NCI-H510A (cell line): ENCODE data around the gene GPSM1.
A peak's percentile ranks its signal among the peaks of the same experiment; 100 is the strongest.

ENCODE experiments used
- DNase-seq: peaks from one replicate; lab custom pipeline; 2025; lab: John Stamatoyannopoulos, UW

GPSM1 gene

GRCh38 chr9:136361754-136362449, 34.6 kb downstream of the GPSM1 start:
- no peak for DNase-seq

- no peak for DNase-seq
These were observed 35.1 kb downstream of the GPSM1 start for GRCh38 chr9:136362450-136362784.

- DNase-seq: peak; percentile 84
These were observed 36.0 kb downstream of the GPSM1 start, which contains the start of gene DNLZ for GRCh38 chr9:136363106-136363948. Gene DNLZ, minus strand, starts transcription at chr9:136363744. Its CDS starts 30 bp downstream, at chr9:136363714.

- DNase-seq: no peak
These were observed 36.8 kb downstream of the GPSM1 start for GRCh38 chr9:136363949-136364748.

- no peak for DNase-seq
These were observed 37.8 kb downstream of the GPSM1 start for GRCh38 chr9:136364942-136365774.

- DNase-seq: no peak
These were observed 38.5 kb downstream of the GPSM1 start for GRCh38 chr9:136365775-136366222.

GRCh38 chr9:136366826-136367225, 39.5 kb downstream of the GPSM1 start:
- no peak for DNase-seq

- DNase-seq: no peak
These were observed 40.2 kb downstream of the GPSM1 start for GRCh38 chr9:136367296-136368145.

- DNase-seq: no peak
These were observed 40.9 kb downstream of the GPSM1 start for GRCh38 chr9:136368190-136368589.

- DNase-seq: no peak
These were observed 42.7 kb downstream of the GPSM1 start for GRCh38 chr9:136370037-136370436.

- DNase-seq: no peak
These were observed 43.6 kb downstream of the GPSM1 start for GRCh38 chr9:136370687-136371532.

- DNase-seq: no peak
These were observed 44.2 kb downstream of the GPSM1 start for GRCh38 chr9:136371533-136371880.

GRCh38 chr9:136372006-136372405, 44.7 kb downstream of the GPSM1 start:
- no peak for DNase-seq

GRCh38 chr9:136372561-136373299, 45.4 kb downstream of the GPSM1 start:
- no peak for DNase-seq

- no peak for DNase-seq
These were observed 46.2 kb downstream of the GPSM1 start, which contains the start of gene CARD9 for GRCh38 chr9:136373300-136374182. Gene CARD9, minus strand, starts transcription at chr9:136373669. Its CDS starts 1,591 bp downstream, at chr9:136372078.

GRCh38 chr9:136374183-136374575, 46.8 kb downstream of the GPSM1 start:
- DNase-seq: no peak

GRCh38 chr9:136375096-136375495, 47.8 kb downstream of the GPSM1 start:
- no peak for DNase-seq

- no peak for DNase-seq
These were observed 49.1 kb downstream of the GPSM1 start for GRCh38 chr9:136376457-136376856.
